HepG2 (cell line): ENCODE results near the gene F7. TPM values are rescaled to one million over a fixed set of nuclear protein-coding genes. Genes with fewer than 3 reads are reported as not detected.
A peak's percentile ranks its signal among the peaks of the same experiment; 100 is the strongest.

ENCODE experiments used
- ATF2 ChIP-seq: sonication (generic); formaldehyde crosslinking; IDR thresholded peaks from 2 replicates; pipeline ENCODE4 v1.4.0; 2020; ENCODE audit warnings: missing genetic modification reagents
- CREB3 ChIP-seq: sonication (generic); formaldehyde crosslinking; IDR thresholded peaks from 2 replicates; pipeline ENCODE4 v1.5.0; 2020; ENCODE audit warnings: missing genetic modification reagents
- FOSL1 ChIP-seq: sonication (generic); formaldehyde crosslinking; IDR thresholded peaks from 2 replicates; pipeline ENCODE4 v1.9.0; 2021; ENCODE audit warnings: missing genetic modification reagents, borderline replicate concordance
- GABPA ChIP-seq, 2 experiments: IDR thresholded peaks; 2 replicates each; pipeline ENCODE4 v1.6.1; 2011 to 2016; ENCODE audit warnings: low read depth in 2 of 2, low read length in 1 of 2, missing biosample characterization in 1 of 2, missing genetic modification characterization in 1 of 2
- HMG20B ChIP-seq: conservative IDR thresholded peaks from 2 replicates; pipeline ENCODE4 v1.6.1; 2016; ENCODE audit warnings: missing genetic modification reagents, missing compliant biosample characterization
- KLF6 ChIP-seq: IDR thresholded peaks from 2 replicates; pipeline ENCODE4 v1.8.0; 2016; ENCODE audit warnings: missing biosample characterization, missing genetic modification reagents
- MEF2D ChIP-seq: sonication (generic); formaldehyde crosslinking; IDR thresholded peaks from 2 replicates; pipeline ENCODE4 v1.5.1; 2020; ENCODE audit warnings: mild to moderate bottlenecking, missing genetic modification reagents
- NR2F1 ChIP-seq, 2 experiments: fragments of 450-650 bp in 1 of 2; formaldehyde crosslinking in 1 of 2; IDR thresholded peaks; 2 replicates each; pipeline versions ENCODE4 v1.5.0 to v1.6.1; 2016 to 2020; ENCODE audit warnings: mild to moderate bottlenecking in 1 of 2, missing compliant biosample characterization in 1 of 2, missing genetic modification reagents in 1 of 2, moderate library complexity in 1 of 2
- PAXIP1 ChIP-seq: sonication (generic); formaldehyde crosslinking; conservative IDR thresholded peaks from 2 replicates; pipeline ENCODE4 v1.4.0; 2020; ENCODE audit warnings: mild to moderate bottlenecking, missing genetic modification reagents, moderate library complexity
- REST ChIP-seq, 2 experiments: IDR thresholded peaks; 2 replicates each; pipeline ENCODE4 v1.6.1; 2011 to 2012; ENCODE audit warnings: low read length in 2 of 2, borderline replicate concordance in 1 of 2, low read depth in 1 of 2, mild to moderate bottlenecking in 1 of 2, moderate library complexity in 1 of 2
- SKI ChIP-seq: fragments of 450-650 bp; IDR thresholded peaks from one replicate; pipeline ENCODE4 v1.6.1; 2018; ENCODE audit warnings: mild to moderate bottlenecking; ENCODE audit not compliant: partially characterized antibody
- TIGD3 ChIP-seq: sonication (generic); formaldehyde crosslinking; IDR thresholded peaks from 2 replicates; pipeline ENCODE4 v1.5.1; 2020; ENCODE audit warnings: mild to moderate bottlenecking, missing genetic modification reagents, borderline replicate concordance
- TSC22D2 ChIP-seq: sonication (generic); formaldehyde crosslinking; IDR thresholded peaks from 2 replicates; pipeline ENCODE4 v1.5.1; 2020; ENCODE audit warnings: missing genetic modification reagents, mild to moderate bottlenecking, borderline replicate concordance
- ZNF350 ChIP-seq: sonication (generic); formaldehyde crosslinking; IDR thresholded peaks from 2 replicates; pipeline ENCODE4 v1.4.0; 2020; ENCODE audit warnings: mild to moderate bottlenecking, low read depth, missing genetic modification reagents, borderline replicate concordance
- ZNF446 ChIP-seq: sonication (generic); formaldehyde crosslinking; IDR thresholded peaks from 2 replicates; pipeline ENCODE4 v1.5.0; 2020; ENCODE audit warnings: mild to moderate bottlenecking, missing genetic modification reagents
- ZNF772 ChIP-seq: sonication (generic); formaldehyde crosslinking; IDR thresholded peaks from 2 replicates; pipeline ENCODE4 v1.5.0; 2020; ENCODE audit warnings: mild to moderate bottlenecking, missing genetic modification reagents
- polyA plus RNA-seq, 8 experiments: library from polyadenylated mRNA; depleted of rRNA in 3 of 8; stranded (reverse) in 7 of 8; unstranded in 1 of 8; fragments of >200 nt; fragmentation: Illumina TruSeq in 4 of 8; extraction: Trizol in 4 of 8; gene quantifications; 2 replicates each; pipeline versions ENCODE4 v1.2.1 to v1.2.3, GENCODE V29; 2011 to 2016; ENCODE audit warnings: low read depth in 4 of 8, missing spikeins in 1 of 8, mixed read lengths in 1 of 8; ENCODE audit not compliant: insufficient read depth in 1 of 8
- total RNA-seq, 5 experiments: library from RNA; depleted of rRNA; stranded (reverse); fragments of >200 nt; fragmentation: Illumina TruSeq; extraction: Trizol; gene quantifications; 2 replicates each; pipeline ENCODE4 v1.2.3, GENCODE V29; 2016; ENCODE audit warnings: low read depth in 1 of 5

The F7 gene
- total and polyA plus RNA-seq, 2 of the 13 experiments (the other 11 are each of a cell fraction or from before 2014, with no cell fraction given) = 12.6 to 26.5 TPM

GRCh38 chr13:113123226-113124201 lies 17.9 kb downstream of the F7 start (continued):
- TF ChIP-seq ATF2 (CRISPR knock-in tag) (no peak), GABPA (IDR thresholded peaks at IDR 0.05; ENCODE audit: low read depth, low read length) (no peak), GABPA (CRISPR knock-in tag; IDR thresholded peaks at IDR 0.05; ENCODE audit: low read depth) (no peak), SKI (no peak), HMG20B (CRISPR knock-in tag) (no peak), ZNF446 (no peak), KLF6 (CRISPR knock-in tag) (0 out of 2 replicates have a peak, but pooled peaks have one; percentile 1), PAXIP1 (CRISPR knock-in tag) (no peak), MEF2D (CRISPR knock-in tag) (no peak), REST (IDR thresholded peaks at IDR 0.05; ENCODE audit: borderline replicate concordance in 1 of 2, low read depth in 1 of 2, low read length in 2 of 2) (no peak), TIGD3 (CRISPR knock-in tag) (0 out of 2 replicates have a peak, but pooled peaks have one; percentile 13), FOSL1 (CRISPR knock-in tag) (no peak), ZNF772 (CRISPR knock-in tag) (no peak), NR2F1 (CRISPR knock-in tag; IDR thresholded peaks at IDR 0.05) (no peak), TSC22D2 (no peak; the same call in 1 of the 2 replicates), CREB3 (CRISPR knock-in tag) (no peak), ZNF350 (no peak)
